Islet precursor cell (in vitro differentiated cells): Measurements from ENCODE around the gene IGFN1.

Experiments used
- DNase-seq: peaks from one replicate; pipeline ENCODE4 v3.0.0-alpha.2; 2018

Gene IGFN1

DNA sequence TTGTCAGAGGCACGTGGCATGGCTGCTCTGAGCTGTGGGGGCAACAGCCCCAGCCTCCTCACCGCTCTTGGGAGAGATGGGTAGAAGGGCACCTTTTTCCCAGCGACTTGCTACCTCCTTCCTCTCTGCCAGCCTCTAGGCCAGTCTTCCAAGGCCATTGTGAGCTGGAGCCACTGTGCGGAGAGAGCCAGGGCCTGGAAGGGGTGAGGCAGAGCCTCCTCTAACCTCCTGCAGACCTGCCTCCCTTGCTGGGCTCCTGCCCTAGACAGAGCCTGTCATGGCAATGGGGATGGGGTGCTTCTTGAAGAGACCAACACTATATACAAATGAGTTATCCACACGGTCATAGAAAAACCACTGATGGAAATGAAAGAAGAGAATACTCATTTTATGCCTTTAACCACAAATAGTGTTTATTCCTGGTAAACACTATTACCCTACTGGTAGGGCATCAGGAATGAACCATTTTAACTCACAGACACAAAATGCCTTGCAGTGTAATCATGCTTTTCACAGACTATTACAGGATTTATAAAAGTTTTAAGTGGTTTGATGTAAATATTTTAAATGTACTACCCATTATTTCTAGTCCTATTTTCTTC lies 5.0 kb upstream of the IGFN1 start:
- peak; percentile 47 for DNase-seq

DNA sequence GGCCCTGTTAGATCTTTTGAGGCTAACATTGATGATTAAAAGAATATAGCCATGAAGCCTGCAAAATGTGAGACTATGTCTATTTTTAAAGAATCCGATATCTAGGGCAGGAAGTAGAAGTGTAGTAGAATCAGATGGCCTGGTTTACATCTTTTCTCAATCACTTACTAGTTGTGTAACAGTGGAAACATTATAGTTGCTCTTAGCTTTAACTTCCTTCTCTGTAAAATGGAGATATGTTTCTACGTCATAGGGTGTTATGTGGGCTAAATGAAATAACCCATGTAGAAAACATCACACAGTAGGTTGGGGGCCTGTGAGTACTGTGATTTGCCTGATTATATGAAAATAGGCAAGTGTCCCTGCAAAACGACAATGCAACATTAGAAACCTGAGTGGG lies 4.4 kb upstream of the IGFN1 start:
- no peak for DNase-seq

DNA sequence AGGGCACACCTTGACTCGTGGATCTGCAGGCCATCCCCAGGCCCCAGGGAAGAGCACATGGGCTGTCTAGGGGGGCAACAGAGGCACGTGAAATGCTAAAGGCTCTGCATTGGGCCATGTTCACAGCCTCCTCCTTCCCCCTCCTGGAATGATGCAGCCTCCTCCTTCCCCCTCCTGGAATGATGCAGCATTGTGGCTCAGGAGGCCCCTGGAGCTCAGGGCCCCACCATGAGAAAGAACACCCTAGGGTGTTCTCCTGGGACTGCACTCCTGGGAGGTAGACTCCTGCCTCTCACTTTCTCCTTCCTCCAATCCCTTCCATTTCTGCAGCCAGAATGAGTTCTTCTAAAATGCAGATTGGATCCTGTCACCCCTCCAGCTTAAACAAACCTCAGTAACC lies 1.5 kb upstream of the IGFN1 start:
- DNase-seq, result no peak

DNA sequence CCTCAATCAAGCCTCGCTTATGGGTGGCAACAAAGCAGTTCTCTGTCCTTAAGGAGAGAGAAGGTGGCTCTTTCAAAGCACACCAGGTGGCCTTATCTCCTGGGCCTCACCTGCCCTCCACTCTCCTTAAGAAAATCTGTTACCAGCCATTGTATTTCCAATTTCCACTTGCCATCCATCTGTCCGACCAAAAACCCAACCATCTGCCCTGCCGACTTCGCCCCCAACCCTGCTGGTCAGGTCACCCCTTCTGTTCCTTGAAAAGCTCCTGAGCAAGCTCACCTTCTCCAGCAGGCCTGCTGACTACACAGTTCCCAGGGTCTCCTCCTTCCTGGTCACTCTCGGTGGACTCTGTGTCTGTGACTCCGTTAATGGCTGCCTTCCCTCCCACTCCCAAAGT lies 619 bp upstream of the IGFN1 start:
- no peak for DNase-seq

DNA sequence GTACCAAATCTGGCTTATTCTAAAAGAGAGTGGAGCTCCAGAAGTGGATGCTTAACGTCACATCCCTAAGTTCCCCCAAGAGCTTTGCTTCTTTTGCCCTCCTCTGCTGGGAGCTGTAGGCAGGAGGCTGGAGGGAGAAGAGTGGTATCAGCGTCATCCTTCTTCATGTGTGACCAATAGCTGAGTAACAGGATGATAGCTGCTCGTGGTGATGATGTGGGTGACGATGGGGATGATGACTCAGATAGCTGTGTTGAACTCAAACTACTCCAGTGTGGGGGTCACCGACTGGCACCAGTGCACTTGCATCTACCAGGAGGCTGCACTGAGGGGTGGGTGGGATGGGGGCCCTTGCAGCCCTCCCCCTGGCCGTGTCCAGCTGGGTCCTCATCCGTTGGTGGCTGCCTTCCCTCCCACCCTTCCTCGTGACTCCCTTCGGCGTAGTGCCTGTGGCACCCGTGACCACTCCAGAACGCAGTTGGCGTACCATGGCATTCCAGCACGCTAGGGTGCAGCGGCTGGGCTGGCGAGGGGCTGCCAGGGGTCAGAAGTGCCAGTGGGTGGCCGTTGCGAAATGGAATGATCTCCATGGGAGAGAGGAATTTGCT lies 1.1 kb downstream of the IGFN1 start:
- no peak for DNase-seq

DNA sequence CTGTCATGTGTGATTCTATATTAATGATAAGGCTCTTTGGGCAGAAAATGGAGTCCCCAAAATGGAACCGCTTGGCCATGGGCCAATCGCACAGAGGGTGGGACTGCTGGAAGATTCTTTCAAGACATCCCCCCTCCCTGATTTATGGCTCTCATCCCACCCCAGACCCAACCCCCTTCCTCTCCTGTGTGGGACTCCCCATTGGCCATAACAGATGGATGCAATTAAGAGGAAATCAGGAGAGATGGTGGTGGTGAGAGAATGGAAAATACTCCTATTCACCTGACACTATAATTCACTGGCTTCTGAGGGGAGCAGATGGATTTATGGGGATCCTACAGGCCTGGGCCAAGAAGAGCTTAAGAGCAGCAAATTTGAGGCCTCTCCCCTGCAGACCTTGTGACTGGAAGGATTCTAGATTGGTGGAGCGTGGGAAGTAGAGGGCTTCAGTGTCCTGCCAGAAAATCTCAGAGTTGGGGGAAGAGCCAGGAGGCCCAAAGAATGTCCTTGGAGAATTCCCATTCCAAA lies 1.7 kb downstream of the IGFN1 start:
- no peak for DNase-seq

DNA sequence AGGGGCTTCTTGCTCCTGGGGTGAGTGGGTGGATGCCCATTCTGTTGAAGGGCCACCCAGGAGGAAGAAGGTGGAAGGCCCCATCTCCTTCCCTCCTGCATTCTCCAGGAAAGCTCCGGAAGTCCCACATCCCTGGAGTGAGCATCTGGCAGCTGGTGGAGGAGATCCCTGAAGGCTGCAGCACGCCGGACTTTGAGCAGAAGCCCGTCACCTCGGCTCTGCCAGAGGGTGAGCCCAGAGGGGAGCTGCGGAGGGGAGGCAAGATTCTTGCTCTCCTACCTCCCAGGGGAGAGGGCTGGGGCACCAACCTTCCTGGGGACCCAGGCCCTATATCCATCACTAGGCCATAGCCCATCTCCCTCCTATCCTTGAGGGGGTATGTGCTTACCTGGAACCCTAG lies 3.4 kb downstream of the IGFN1 start:
- DNase-seq, result no peak

DNA sequence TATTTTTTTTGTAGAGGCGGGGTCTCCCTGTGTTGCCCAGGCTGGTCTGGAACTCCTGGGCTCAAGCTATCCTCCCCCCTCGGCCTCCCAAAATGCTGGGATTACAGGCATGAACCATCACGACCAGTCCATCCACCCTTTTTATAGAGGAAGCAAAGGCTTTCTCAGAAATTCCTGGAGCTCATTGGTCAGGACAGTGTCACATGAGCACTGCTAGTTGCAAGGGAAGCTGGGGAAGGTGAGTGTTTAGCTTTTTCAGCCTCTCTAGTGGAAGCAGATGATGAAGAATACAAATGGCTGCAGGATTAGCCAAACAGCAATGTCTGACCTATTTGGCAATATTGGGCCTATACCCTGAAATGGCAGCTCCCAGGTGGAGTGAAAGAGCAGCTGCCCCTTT lies 8.0 kb downstream of the IGFN1 start:
- DNase-seq, result no peak

DNA sequence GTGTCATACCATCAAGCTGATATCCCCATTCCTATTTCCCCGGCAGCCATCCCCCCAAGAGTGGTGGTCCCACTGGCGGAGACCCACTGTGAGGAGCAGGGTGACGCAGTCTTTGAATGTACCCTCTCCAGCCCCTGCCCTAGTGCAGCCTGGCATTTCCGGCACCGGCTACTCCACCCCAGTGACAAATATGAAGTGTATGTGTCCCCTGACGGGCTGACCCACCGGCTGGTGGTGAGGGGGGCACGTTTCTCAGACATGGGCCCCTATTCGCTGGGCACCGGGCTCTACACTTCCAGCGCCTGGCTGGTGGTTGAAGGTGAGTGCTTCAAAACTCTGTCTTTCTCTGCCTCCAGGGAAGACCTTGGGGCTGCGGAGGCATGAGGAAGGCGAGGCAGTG lies 14.4 kb downstream of the IGFN1 start:
- DNase-seq, result no peak

DNA sequence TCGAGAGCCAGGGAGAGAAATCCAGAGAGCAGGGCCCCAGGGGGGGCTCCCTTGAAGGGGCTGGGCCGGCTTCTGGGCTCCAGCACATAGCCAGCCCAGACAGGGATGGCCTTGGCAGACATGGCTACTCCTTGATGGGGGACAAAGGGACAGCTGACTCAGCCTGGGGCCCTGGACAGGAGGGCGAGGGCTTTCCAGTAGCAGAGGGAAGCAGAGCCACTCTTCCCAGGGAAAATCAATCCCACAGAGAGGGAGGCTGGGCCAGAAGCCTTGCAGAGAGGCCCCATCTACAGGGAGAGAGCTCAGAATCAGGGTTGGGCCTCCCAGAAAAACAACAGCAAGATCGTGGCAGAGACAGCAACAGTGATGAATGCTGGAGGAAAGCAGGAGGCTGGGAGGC lies 15.6 kb downstream of the IGFN1 start:
- DNase-seq, result no peak

DNA sequence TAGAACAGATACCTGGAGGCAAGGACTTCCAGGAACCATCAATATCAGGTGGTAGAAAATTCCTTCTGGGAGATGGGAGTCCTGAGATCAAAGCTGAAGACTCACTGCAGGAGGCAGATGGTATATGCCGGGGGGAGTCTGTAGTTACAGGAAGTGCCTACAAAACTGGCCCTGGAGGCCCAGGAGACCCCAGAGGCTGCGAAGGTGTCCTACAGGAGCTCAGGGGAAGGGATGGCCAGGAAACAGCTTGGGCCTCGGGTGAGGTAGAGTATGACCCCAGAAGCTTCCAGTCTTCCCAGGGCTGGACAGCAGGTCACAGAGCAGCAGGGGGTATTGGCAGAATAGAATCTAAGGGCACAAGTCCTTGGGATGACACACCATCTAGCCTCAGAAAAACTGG lies 16.4 kb downstream of the IGFN1 start:
- DNase-seq, result no peak

DNA sequence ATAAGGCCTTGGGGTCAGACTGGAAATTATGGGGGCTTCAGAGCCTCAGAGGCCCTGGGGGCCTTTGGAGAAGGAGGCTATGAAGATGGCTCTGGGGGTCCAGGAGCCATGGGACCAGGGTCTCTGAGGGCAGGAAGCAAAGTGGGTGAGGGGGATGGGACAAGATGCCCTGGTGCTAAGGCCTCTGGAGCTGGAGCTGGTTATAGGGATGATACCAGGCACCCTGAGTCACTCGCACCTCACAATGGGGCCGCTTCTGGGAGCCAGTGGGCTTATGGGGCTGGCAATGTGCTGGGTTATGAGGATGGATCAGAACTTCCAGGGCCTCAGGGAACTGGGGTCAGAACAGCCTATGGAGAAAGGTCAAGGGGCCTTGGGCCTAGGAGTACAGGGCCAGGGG lies 17.6 kb downstream of the IGFN1 start:
- DNase-seq, result no peak

DNA sequence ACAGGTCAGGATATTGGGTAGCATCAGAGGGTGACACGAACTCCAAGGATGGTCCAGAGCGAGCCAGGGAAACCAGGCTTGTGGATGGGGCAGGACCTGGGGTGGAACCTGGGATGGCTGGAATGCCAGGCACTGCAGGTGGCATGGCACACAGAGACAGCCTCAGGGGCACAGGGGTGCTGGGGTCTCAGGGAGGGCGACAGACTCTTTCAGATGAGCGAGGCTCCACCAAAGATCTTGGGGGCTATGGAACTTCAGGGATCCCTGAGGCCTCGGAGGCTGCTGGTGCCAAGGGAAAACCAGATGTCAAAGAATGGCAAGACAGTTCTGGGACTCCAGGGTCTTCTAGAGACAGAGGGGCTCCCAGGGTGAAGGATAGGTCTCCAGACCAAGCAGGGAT lies 21.4 kb downstream of the IGFN1 start:
- no peak for DNase-seq

DNA sequence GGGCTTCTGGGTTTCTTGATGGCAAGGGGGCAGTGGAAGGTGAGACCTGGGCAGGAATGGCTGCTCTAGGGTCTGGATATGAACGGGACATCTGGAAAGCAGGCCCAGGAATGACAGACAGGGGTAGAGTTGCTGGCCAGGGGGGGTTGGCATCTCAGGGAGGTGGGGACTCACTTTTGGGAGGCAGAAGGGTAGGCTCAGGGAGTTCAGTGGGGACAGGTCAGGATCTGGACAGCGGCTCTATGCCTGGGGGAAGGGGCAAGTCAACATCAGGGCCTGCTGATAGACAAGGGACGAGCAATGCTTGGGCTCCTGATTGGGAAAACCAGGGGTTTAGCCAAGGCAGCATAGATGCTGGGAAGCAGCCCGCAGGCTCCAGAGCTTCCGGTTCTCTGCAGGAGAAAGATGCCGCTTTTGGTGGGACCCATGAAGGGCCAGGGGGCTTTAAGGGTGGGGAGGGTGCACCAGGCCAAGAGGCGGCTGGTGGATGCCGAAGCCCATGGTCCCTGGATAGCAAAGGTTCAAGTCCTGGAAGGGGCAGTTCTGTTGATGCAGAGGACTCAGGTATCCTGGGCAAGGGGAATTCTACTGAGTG lies 21.9 kb downstream of the IGFN1 start:
- DNase-seq, result no peak

DNA sequence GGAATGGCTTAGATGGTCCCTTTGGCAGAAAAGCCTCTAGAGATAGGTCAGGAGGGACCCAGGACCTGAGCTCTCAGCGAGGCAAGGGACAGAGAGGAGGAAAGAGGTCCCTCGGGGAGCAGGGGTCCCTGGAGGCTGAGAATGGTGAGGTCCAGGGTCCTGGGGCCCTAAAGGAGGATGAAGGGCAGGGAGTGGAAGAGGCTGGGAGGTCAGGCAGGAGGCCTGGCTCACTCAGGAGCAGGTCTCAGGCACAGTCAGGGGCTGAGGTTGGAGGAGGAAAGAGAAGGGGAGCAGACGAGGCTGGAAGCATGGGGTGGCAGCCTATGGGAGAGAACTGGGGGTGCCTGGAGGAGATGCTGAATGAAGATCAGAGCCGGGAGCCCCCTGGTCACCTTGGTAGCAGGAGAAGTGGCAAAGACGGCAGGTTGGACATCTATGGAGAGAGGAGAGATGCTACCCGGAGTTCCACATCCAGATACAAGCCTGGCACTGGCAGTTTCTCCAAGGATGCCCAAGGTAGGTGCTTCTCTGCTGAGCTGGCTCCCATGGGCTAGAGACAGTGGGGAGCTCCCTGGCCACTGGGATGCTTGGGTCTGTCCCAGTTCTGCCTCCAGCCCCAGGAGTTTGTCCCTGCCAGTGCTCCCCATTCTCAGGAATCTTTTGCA lies 22.6 kb downstream of the IGFN1 start:
- no peak for DNase-seq

DNA sequence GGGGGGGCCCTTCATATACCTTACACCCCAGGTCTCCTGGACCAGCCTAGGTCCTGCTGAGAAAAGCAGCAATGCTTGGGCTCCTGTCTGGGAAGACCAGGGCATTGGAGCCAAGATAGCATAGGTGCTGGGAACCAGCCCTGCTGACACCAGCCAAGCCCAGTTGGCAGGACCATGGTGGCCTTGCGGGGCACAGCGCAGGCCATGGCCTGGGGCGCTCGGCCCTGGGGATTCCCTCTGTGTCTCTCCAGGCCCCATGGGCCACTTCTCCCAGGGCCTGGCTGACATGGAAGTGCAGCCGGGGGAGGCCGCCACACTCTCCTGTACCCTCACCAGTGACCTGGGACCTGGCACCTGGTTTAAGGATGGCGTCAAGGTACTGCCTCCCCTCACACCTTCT lies 23.3 kb downstream of the IGFN1 start:
- no peak for DNase-seq

DNA sequence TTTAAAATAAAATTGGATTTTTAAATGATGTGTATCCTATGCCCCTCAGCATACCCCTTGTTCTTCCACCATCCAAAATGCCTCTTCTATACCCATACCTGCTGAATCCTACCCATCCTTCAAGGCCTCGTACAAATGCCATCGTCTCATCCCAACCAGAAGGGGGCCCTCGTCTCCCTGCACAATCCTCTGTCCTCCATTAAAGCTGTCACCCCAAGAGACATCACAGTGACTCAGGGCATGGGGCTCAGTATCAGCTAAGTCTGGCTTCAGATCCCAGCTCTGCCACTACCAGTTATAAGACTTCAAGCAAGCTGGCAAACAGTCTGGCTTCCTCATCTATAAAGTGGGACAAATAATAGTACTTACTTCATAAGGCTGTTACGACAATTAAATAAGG lies 23.8 kb downstream of the IGFN1 start:
- no peak for DNase-seq

DNA sequence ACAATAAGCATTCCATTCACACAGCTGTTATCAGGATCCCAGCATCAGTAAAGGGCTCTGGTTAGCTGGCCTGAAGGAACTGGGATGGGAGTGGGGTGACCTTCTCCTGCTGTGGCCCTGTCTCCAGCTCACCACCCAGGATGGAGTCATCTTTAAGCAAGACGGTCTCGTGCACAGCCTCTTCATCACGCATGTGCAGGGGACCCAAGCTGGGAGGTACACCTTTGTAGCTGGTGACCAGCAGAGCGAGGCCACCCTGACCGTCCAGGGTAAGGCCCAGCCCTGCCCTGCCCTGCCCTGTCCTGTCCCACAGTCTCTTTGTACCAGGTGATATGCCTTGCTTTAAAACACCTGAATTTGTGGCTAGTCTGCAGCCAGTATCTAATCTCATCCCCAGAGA lies 24.3 kb downstream of the IGFN1 start:
- no peak for DNase-seq

DNA sequence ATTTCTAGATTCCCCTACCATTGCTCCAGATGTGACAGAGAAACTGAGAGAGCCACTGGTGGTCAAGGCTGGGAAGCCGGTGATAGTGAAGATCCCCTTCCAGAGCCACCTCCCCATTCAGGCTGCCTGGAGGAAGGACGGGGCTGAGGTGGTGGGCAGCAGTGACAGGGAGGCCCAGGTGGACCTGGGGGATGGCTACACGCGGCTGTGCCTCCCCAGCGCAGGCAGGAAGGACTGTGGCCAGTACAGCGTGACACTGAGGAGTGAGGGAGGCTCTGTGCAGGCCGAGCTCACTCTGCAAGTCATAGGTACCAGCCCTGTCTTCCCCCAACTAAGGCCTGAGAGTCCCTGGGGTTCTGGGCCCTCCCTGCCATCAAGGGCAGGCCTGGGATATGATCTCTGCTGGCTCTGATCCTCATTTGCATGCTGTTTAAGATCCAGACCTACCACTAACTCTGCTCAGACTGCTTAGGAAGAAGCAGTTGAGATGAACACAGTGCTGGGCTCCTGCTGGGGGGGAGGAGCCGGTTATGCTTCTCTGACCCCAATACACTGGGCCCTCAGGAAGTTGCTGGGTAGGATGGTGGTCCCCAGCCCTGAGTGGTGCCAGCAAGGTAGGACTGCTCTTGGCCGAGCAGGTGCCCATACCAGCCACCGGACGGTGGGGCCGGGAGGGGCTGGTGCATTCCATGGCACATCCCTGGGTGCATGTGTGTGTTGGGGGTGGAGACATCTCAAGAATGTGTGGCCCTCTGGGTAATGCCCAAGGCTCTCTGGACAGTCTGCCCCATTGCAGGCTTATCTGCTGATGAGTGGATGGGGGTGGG lies 25.1 kb downstream of the IGFN1 start:
- DNase-seq, result no peak

DNA sequence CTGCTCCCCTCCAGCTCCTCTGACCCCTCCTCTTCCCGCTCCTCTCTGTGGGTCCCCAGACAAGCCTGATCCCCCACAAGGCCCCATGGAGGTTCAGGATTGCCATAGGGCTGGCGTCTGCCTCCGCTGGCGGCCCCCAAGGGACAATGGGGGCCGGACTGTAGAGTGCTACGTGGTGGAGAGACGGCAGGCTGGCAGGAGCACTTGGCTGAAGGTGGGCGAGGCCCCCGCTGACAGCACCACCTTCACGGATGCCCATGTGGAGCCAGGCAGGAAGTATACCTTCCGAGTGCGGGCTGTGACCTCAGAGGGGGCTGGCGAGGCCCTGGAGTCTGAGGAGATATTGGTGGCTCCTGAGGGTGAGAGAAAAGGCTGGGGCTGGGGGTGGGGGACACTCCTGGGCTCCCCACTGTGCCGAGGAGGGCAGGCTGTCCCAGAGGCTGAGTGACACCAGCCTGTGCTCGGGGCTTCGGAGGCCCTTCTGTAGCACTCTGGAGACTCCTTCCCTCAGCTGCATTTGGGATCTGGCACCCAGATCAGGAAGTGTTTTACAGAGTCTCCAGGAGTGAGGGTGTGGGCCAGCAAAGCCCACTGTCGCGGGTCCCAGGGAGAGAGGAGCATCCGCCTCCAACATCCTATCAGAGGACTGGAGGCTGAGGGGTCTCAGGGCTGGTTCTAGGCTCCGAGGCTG lies 25.9 kb downstream of the IGFN1 start:
- peak; percentile 47 for DNase-seq

DNA sequence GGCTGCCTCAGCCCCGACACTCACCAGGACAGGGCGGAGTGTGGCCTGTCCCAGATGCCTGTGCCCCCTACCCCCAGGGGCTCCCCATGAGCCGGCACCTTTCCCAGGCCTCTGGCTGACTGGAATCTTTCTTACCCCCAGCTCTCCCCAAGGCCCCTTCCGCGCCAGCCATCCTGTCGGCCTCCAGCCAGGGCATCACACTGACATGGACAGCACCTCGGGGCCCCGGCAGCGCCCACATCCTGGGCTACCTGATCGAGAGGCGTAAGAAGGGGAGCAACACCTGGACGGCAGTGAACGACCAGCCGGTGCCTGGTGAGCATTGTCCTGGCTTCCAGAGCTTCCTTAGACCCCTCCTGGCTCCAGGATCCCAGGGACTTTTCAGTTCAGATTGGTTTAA lies 26.5 kb downstream of the IGFN1 start:
- DNase-seq, result peak; percentile 49

DNA sequence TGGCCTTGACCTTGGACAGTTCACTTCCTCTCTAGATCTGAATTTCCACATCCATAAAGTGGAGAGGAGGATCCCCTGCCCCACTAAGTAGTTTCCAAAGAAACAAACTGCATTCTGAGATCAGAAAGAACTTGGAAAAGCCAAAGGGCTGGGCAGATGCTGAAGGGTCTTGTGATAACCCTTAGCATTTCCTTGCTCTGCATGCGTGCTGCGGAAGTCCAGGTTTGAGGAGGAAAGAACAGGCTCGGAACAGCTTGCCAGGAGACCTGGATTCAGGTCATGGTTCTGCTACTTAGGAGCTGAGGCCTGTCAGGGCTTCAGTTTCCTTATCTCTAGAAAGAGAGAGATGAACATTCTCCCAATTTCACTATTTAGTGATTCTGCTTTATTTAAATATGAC lies 27.2 kb downstream of the IGFN1 start:
- peak; percentile 37 for DNase-seq

DNA sequence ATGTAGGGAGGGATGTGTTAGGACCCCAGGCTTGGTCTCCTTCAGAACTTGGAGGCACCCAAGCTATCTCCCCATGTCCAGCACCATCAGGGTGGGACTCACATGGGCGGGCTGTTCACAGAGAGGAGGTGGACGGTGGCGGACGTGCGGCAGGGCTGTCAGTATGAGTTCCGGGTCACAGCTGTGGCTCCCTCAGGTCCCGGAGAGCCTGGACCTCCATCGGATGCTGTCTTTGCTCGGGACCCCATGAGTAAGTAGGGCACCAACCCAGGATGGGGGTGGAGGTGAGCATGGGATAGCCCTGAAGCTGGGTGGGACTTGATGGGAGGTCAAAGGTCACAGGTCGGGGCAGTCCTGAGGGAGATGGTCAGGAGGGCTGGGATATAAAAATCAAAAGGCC lies 27.8 kb downstream of the IGFN1 start:
- peak; percentile 41 for DNase-seq
